ENCODE data around the gene BLOC1S5.

The BLOC1S5 gene

GRCh38 chr6:7970616-7971015 lies 93.6 kb downstream of the BLOC1S5 start:
- TF ChIP-seq CTCF (IDR thresholded peaks at IDR 0.05; ENCODE audit: borderline replicate concordance, control extremely low read depth, extremely low read depth, insufficient read depth, missing control alignments) = no peak
- no peak for DNase-seq (ENCODE audit: low spot score)
- in situ Hi-C loops (cut with MboI; ENCODE audit: low sequenced_read_pairs, unreplicated experiment) = no loop called here
